Stimulated activated CD8-positive, alpha-beta memory T cell treated with anti-CD3 and anti-CD28 coated beads, Interleukin-4, amount 100 ng/mL, for 24 hours (primary cell): ENCODE measurements around the gene ALDH9A1.
"Not testable (repeated sequence)": the region's sequence is repeated elsewhere in the genome, so short reads cannot be mapped to it uniquely, and the experiment has no call there.

Source experiments
- DNase-seq: peaks from one replicate; pipeline ENCODE4 v3.0.0-alpha.2; 2020; ENCODE audit warnings: low read depth

ALDH9A1 gene

GRCh38 chr1:165697881-165698760 is at the start of gene ALDH9A1:
Gene ALDH9A1 (minus strand): TSS chr1:165698562. CDS start chr1:165698558, 4 bp downstream.
- DNase-seq, result peak; percentile 83

GRCh38 chr1:165747632-165748447 is 49.5 kb upstream of the ALDH9A1 start:
- no peak for DNase-seq

- not testable (repeated sequence) for DNase-seq
Observed at GRCh38 chr1:165744913-165745312, 46.6 kb upstream of the ALDH9A1 start.

GRCh38 chr1:165742194-165742593 is 43.8 kb upstream of the ALDH9A1 start:
- DNase-seq, result no peak

GRCh38 chr1:165738794-165739193 is 40.4 kb upstream of the ALDH9A1 start:
- DNase-seq, result no peak

- no peak for DNase-seq
Observed at GRCh38 chr1:165737196-165737595, 38.8 kb upstream of the ALDH9A1 start.

GRCh38 chr1:165734906-165735305 is 36.5 kb upstream of the ALDH9A1 start:
- DNase-seq, result no peak

DNA sequence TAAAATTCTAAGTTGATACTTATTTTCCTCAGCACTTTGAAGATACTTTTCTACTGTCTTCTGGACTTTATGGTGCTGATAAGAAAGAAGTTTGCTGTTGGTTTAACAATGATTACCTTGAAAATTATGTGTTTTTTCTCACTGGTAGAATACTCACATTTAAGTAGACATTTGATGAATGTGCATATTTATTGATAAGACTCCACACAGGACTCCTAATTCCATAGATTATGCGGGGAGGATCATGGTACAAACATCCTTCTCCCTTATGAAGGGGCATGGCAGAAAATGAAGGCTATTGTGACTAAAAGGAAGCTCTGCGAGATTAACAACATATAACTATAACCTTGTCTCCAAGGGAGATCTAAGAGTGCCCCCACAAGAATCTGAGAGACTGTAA is 28.5 kb upstream of the ALDH9A1 start:
- no peak for DNase-seq

- DNase-seq, result no peak
Observed at GRCh38 chr1:165726169-165726568, 27.8 kb upstream of the ALDH9A1 start.

DNA sequence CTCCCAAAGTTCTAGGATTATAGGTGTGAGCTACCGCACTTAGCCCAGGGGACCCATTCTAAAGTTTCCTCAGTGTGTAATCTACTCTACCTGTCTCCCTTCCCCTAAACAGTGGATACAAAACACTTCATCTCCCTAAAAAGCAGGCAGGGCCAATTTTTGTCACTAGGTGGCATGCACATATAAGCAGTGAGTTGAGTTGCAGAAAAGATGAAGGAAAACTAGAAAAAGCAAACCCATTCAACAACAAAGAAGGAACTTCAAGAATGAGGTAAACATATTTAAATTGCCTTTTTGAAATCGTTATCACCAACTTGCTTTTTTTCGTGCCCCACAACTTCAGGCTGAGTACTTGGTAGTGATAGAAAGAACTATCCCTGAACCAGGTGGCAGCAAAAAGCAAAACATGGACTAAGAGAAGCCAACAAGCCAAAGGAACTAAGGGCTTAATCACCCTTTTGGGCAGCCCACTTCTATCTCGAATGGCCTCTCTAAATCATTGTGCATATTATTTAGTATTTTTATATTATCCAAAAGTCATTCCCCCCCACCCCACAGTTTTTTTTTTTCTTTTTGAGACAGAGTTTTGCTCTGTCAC is 19.7 kb upstream of the ALDH9A1 start:
- no peak for DNase-seq

GRCh38 chr1:165716265-165717051 is 18.1 kb upstream of the ALDH9A1 start:
- DNase-seq, result not testable (repeated sequence)

GRCh38 chr1:165712764-165713163 is 14.4 kb upstream of the ALDH9A1 start:
- no peak for DNase-seq

DNA sequence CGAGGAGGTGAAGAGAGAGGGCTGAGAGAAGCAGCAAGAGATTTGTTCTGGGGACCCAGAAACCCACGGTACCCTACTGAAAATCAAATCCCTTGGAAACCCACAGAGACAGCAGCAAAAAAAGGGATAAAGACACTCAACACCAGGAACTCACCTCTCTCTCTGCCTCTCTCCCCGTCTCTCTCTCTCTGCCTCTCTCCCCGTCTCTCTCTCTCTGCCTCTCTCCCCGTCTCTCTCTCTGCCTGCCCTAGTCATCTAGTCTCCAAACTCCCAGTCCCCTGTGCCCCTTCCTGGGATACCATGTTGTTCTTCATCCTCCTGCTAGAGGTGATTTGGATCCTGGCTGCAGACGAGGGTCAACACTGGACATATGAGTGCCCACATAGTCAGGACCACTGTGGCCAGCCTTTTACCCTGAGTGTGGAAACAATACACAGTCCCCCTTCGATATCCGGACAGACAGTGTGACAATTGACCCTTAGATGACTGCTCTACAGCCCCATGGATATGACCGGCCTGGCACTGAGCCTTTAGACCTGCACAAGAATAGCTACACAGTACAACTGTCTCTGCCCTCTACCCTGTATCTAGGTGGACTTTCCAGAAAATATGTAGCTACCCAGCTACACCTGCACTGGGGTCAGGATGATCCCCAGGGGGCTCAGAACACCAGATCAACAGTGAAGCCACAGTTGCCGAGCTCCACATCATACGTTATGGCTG is 9.8 kb upstream of the ALDH9A1 start:
- DNase-seq, result no peak

DNA sequence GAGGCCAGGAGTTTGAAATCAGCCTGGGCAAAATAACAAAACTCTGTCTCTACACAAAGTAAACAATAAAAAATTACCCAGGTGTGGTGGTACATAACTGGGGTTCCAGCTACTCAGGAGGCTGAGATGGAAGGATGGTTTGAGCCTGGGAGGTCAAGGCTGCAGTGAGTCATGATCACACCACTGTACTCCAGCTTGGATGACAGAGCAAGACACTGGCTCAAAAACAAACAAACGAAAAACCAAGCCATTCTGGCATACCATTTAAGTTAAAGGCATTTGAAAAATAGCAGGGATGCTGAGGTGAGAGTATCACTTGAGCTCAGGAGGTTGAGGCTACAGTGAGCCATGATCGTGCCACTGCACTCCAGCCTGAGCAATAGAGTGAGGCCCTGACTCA is 5.3 kb upstream of the ALDH9A1 start:
- no peak for DNase-seq

GRCh38 chr1:165701922-165702321 is 3.6 kb upstream of the ALDH9A1 start:
- DNase-seq, result not testable (repeated sequence)

GRCh38 chr1:165699577-165699976 is 1.2 kb upstream of the ALDH9A1 start:
- DNase-seq, result no peak

- no peak for DNase-seq
Observed at GRCh38 chr1:165698761-165699052, 345 bp upstream of the ALDH9A1 start.

GRCh38 chr1:165697491-165697880 is 876 bp downstream of the ALDH9A1 start:
- no peak for DNase-seq

DNA sequence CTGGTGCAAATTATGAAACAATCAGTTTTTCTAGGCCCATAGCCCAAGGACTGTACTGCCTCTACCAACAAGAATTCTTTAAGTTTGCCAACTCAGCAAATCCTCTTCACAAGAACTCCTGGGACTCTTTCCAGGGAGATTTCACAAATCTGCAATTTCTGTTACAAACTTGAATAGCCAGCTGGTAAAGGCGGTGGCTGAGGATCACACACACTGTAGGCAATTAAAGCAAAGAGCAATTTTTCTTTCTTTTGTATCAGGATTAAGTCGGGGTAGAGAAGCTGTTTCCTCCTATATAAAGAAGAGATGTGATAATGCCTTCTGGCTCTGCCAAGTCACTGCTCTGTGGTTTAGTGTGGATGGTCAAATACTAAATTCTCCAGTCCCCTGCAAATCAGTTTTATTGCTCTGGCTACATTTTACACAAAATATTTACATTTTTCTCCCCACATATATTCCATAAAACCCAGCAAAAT is 1.7 kb downstream of the ALDH9A1 start:
- DNase-seq, result no peak

GRCh38 chr1:165695031-165695430 is 3.3 kb downstream of the ALDH9A1 start:
- DNase-seq, result no peak

DNA sequence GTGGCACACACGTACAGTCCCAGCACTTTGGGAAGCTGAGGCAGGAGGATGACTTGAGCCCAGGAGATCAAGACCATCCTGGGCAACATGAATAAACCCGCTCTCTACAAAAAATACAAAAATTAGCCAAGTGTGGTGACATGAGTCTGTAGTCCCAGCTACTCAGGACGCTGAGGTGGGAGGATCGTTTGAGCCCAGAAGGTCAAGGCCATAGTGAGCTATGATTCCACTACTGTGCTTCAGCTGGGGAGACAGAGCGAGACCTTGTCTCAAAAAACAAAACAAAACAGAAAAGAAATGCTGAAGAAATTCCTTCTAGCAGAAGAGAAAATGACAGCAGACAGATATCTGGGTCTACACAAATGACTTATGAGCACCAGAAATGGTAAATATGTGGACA is 10.3 kb downstream of the ALDH9A1 start:
- DNase-seq, result no peak
